GM23338 (cell line): ENCODE results near the gene CTSK. TPM values are rescaled to one million over a fixed set of nuclear protein-coding genes. Genes with fewer than 3 reads are reported as not detected.

Experiments used
- ATAC-seq: fragments of 200-7000 bp; cut with Tn5 transposase; 3 replicates; pipeline ENCODE4 v1.9.1; 2020
- DNase-seq: peaks from one replicate; pipeline ENCODE4 v3.0.0-alpha.2; 2015; ENCODE audit warnings: low spot score
- H2AFZ ChIP-seq: fragments of 200-600 bp; sonication (generic); 2 replicates; pipeline ENCODE4 v1.8.0; 2016; ENCODE audit warnings: antibody characterized with exemption, mild to moderate bottlenecking, moderate library complexity
- H3F3A ChIP-seq: fragments of 200-600 bp; sonication (generic); replicated peaks from 2 replicates; pipeline ENCODE4 v1.8.0; 2017; ENCODE audit warnings: antibody characterized with exemption, mixed run types, low read depth
- H3K27ac ChIP-seq: fragments of 200-600 bp; sonication (generic); 2 replicates; pipeline ENCODE4 v1.6.1; 2016; ENCODE audit warnings: low read depth
- H3K27me3 ChIP-seq: fragments of 200-600 bp; sonication (generic); 2 replicates; pipeline ENCODE4 v1.8.0; 2016; ENCODE audit warnings: mild to moderate bottlenecking, mixed run types, moderate library complexity; ENCODE audit not compliant: insufficient read depth
- H3K36me3 ChIP-seq: fragments of 200-600 bp; sonication (generic); 2 replicates; pipeline ENCODE4 v1.8.0; 2016; ENCODE audit warnings: mild to moderate bottlenecking; ENCODE audit not compliant: insufficient read depth
- H3K4me1 ChIP-seq: fragments of 200-600 bp; sonication (generic); 2 replicates; pipeline ENCODE4 v1.8.0; 2016; ENCODE audit warnings: mild to moderate bottlenecking, moderate library complexity; ENCODE audit not compliant: insufficient read depth
- H3K4me2 ChIP-seq: fragments of 200-600 bp; sonication (generic); 2 replicates; pipeline ENCODE4 v1.7.1; 2017; ENCODE audit warnings: mixed run types
- H3K4me3 ChIP-seq: fragments of 200-600 bp; sonication (generic); 2 replicates; pipeline ENCODE4 v1.6.1; 2016; ENCODE audit warnings: mixed run types
- H3K79me2 ChIP-seq: fragments of 200-600 bp; sonication (generic); replicated peaks from 2 replicates; pipeline ENCODE4 v1.8.0; 2017; ENCODE audit warnings: mild to moderate bottlenecking; ENCODE audit not compliant: insufficient read depth
- H3K9me2 ChIP-seq: fragments of 200-600 bp; sonication (generic); 2 replicates; pipeline ENCODE4 v1.8.0; 2017; ENCODE audit not compliant: insufficient read depth
- H4K20me1 ChIP-seq: fragments of 200-600 bp; sonication (generic); replicated peaks from 2 replicates; pipeline ENCODE4 v1.8.0; 2017; ENCODE audit warnings: mild to moderate bottlenecking; ENCODE audit not compliant: insufficient read depth
- H3K27ac Mint-ChIP-seq: 2 replicates; pipeline ENCODE4 v1.8.0; 2020; ENCODE audit warnings: inconsistent platforms, mild to moderate bottlenecking, moderate library complexity, mixed read lengths
- H3K27me3 Mint-ChIP-seq: 3 replicates; pipeline ENCODE4 v1.8.0; 2022; ENCODE audit warnings: low read depth, mild to moderate bottlenecking, moderate library complexity, mixed read lengths, inconsistent platforms; ENCODE audit not compliant: insufficient read depth, poor library complexity
- H3K36me3 Mint-ChIP-seq: 3 replicates; pipeline ENCODE4 v1.8.0; 2021; ENCODE audit warnings: low read depth, mild to moderate bottlenecking, inconsistent platforms, moderate library complexity, mixed read lengths
- H3K4me1 Mint-ChIP-seq: 3 replicates; pipeline ENCODE4 v1.8.0; 2020; ENCODE audit warnings: mild to moderate bottlenecking, inconsistent platforms, mixed read lengths
- H3K4me3 Mint-ChIP-seq: 3 replicates; pipeline ENCODE4 v1.8.0; 2021; ENCODE audit warnings: moderate library complexity, mild to moderate bottlenecking, inconsistent platforms, mixed read lengths
- H3K9me3 Mint-ChIP-seq: 3 replicates; pipeline ENCODE4 v1.8.0; 2020; ENCODE audit warnings: moderate library complexity, mild to moderate bottlenecking, inconsistent platforms, mixed read lengths
- CREB1 ChIP-seq: fragments of 250-450 bp; sonication (Bioruptor Pico); IDR thresholded peaks from 2 replicates; pipeline ENCODE4 v1.5.0; 2020; ENCODE audit warnings: low read depth, mild to moderate bottlenecking, moderate library complexity
- CTCF ChIP-seq, 2 experiments: fragments of 200-600 bp in 1 of 2; sonication (generic) in 1 of 2; conservative IDR thresholded peaks; 2 replicates each; pipeline versions ENCODE4 v1.5.1 to v1.6.1; 2016 to 2017; ENCODE audit warnings: antibody characterized with exemption in 2 of 2, low read depth in 2 of 2, mild to moderate bottlenecking in 2 of 2, moderate library complexity in 1 of 2
- ETS1 ChIP-seq: IDR thresholded peaks from 2 replicates; pipeline ENCODE4 v1.6.1; 2016; ENCODE audit warnings: antibody characterized with exemption
- EZH2 ChIP-seq: fragments of 200-600 bp; sonication (generic); IDR thresholded peaks from one replicate; pipeline ENCODE4 v1.8.0; 2017; ENCODE audit warnings: antibody characterized with exemption, mild to moderate bottlenecking, low read depth; ENCODE audit not compliant: unreplicated experiment
- EZH2phosphoT487 ChIP-seq: fragments of 200-600 bp; sonication (generic); IDR thresholded peaks from one replicate; pipeline ENCODE4 v1.8.1; 2018; ENCODE audit warnings: antibody characterized with exemption; ENCODE audit not compliant: unreplicated experiment
- JUNB ChIP-seq: IDR thresholded peaks from one replicate; pipeline ENCODE4 v1.6.1; 2016; ENCODE audit warnings: antibody characterized with exemption; ENCODE audit not compliant: unreplicated experiment
- NANOG ChIP-seq: IDR thresholded peaks from 2 replicates; pipeline ENCODE4 v1.6.1; 2016; ENCODE audit warnings: antibody characterized with exemption, borderline replicate concordance
- POLR2AphosphoS5 ChIP-seq: IDR thresholded peaks from 2 replicates; pipeline ENCODE4 v1.6.1; 2016; ENCODE audit warnings: antibody characterized with exemption, low read depth
- REST ChIP-seq: IDR thresholded peaks from one replicate; pipeline ENCODE4 v1.6.1; 2018; ENCODE audit warnings: antibody characterized with exemption; ENCODE audit not compliant: unreplicated experiment
- STAT1 ChIP-seq: IDR thresholded peaks from one replicate; pipeline ENCODE4 v1.6.1; 2016; ENCODE audit warnings: antibody characterized with exemption; ENCODE audit not compliant: unreplicated experiment
- ZNF114 ChIP-seq: fragments of 250-450 bp; sonication (Bioruptor Pico); IDR thresholded peaks from 2 replicates; pipeline ENCODE4 v1.5.0; 2020; ENCODE audit warnings: mild to moderate bottlenecking, moderate library complexity
- ZNF331 ChIP-seq: fragments of 250-450 bp; sonication (Bioruptor Pico); IDR thresholded peaks from 2 replicates; pipeline ENCODE4 v1.5.0; 2020; ENCODE audit warnings: low read depth, mild to moderate bottlenecking, moderate library complexity
- ZNF462 ChIP-seq: fragments of 250-450 bp; sonication (Bioruptor Pico); IDR thresholded peaks from 2 replicates; pipeline ENCODE4 v1.5.0; 2020; ENCODE audit warnings: mild to moderate bottlenecking, moderate library complexity
- polyA plus RNA-seq: library from polyadenylated mRNA; unstranded; fragments of >200 nt; fragmentation: Nextera tagmentation; extraction: Ambion mirVana; gene quantifications from 2 replicates; pipeline ENCODE4 v1.2.1, GENCODE V29; 2016
- total RNA-seq: library from RNA; depleted of rRNA; stranded (reverse); fragments of >200 nt; shearing (Covaris generic); gene quantifications from 2 replicates; pipeline ENCODE4 v1.2.3, GENCODE V29; 2014

The CTSK gene
- total and polyA plus RNA-seq, 2 experiments from 2014 or later = 2.8 to 3.3 TPM

GRCh38 chr1:150832597-150832996 is 24.5 kb upstream of the CTSK start:
- H3K9me2 ChIP-seq = no peaks in the 10 kb centered on the region
- no peak overlapping the region for H3K4me3 ChIP-seq
- H3K79me2 ChIP-seq = no peaks in the 10 kb centered on the region
- no peak overlapping the region for H3K27ac ChIP-seq
- Mint-ChIP-seq H3K27me3 (no peaks in the 10 kb centered on the region), H3K4me3 (no peak overlapping the region), H3K36me3 (peaks cover 26% of the 10 kb centered on the region), H3K27ac (no peak overlapping the region), H3K9me3 (no peaks in the 10 kb centered on the region), H3K4me1 (no peaks in the 10 kb centered on the region)
- H4K20me1 ChIP-seq = no peaks in the 10 kb centered on the region
- ATAC-seq (no peak), DNase-seq (no peak)
- no peaks in the 10 kb centered on the region for H3K27me3 ChIP-seq
- no peak overlapping the region for H3K4me2 ChIP-seq
- TF ChIP-seq ETS1 = no peak
- TF ChIP-seq REST = no peak
- no peak for TF ChIP-seq ZNF462
- no peak for TF ChIP-seq CTCF (conservative IDR thresholded peaks at IDR 0.05; ENCODE audit: low read depth in 2 of 2)
- TF ChIP-seq EZH2 = no peak
- TF ChIP-seq POLR2AphosphoS5 = no peak
- no peak for TF ChIP-seq ZNF331
- TF ChIP-seq CREB1 (CRISPR knock-in tag) = no peak
- no peak for TF ChIP-seq JUNB
- no peak for TF ChIP-seq ZNF114 (CRISPR knock-in tag)
- no peak for TF ChIP-seq STAT1
- TF ChIP-seq EZH2phosphoT487 = no peak
- TF ChIP-seq NANOG = no peak
- H3F3A ChIP-seq = no peaks in the 10 kb centered on the region
- H3K36me3 ChIP-seq = peaks cover 28% of the 10 kb centered on the region; the same call in 1 of the 2 replicates
- H2AFZ ChIP-seq = no peak overlapping the region
- no peaks in the 10 kb centered on the region for H3K4me1 ChIP-seq
